K562 (cell line): ENCODE results near the gene FLOT2. TPM values are rescaled to one million over a fixed set of nuclear protein-coding genes. Genes with fewer than 3 reads are reported as not detected.

Experiments used
- BHLHE40 ChIP-seq: IDR thresholded peaks from 2 replicates; pipeline ENCODE4 v1.6.1; 2011; ENCODE audit warnings: low read length, improper control_type of control experiment
- DMBX1 ChIP-seq: fragments of 250-450 bp; sonication (Bioruptor Pico); IDR thresholded peaks from 2 replicates; pipeline ENCODE4 v1.8.0; 2022; ENCODE audit warnings: inconsistent platforms, mild to moderate bottlenecking, moderate library complexity, borderline replicate concordance
- NRF1 ChIP-seq, 2 experiments: fragments of 450-650 bp; IDR thresholded peaks in 1 of 2; conservative IDR thresholded peaks in 1 of 2; 2 replicates each; pipeline ENCODE4 v1.6.1; 2014; ENCODE audit warnings: mild to moderate bottlenecking in 2 of 2
- PHF21A ChIP-seq: fragments of 450-650 bp; IDR thresholded peaks from 2 replicates; pipeline ENCODE4 v1.6.1; 2017; ENCODE audit warnings: low read depth, borderline replicate concordance
- PML ChIP-seq: IDR thresholded peaks from 2 replicates; pipeline ENCODE4 v1.6.1; 2012; ENCODE audit warnings: low read length, inconsistent platforms
- STAG1 ChIP-seq: sonication (generic); formaldehyde crosslinking; IDR thresholded peaks from 2 replicates; pipeline ENCODE4 v1.5.0; 2020; ENCODE audit warnings: missing genetic modification reagents, borderline replicate concordance
- SUPT5H ChIP-seq: fragments of 450-650 bp; IDR thresholded peaks from 2 replicates; pipeline ENCODE4 v1.6.1; 2016
- ZFPM2 ChIP-seq: fragments of 250-450 bp; sonication (Bioruptor Pico); IDR thresholded peaks from 2 replicates; pipeline ENCODE4 v1.5.1; 2022; ENCODE audit warnings: mild to moderate bottlenecking
- ZNF41 ChIP-seq: fragments of 250-450 bp; sonication (Bioruptor Pico); conservative IDR thresholded peaks from 2 replicates; pipeline ENCODE4 v1.4.0; 2020; ENCODE audit warnings: mild to moderate bottlenecking
- polyA plus RNA-seq, 8 experiments: library from polyadenylated mRNA; depleted of rRNA in 4 of 8; stranded (reverse) in 5 of 8; unstranded in 3 of 8; fragments of >200 nt; fragmentation: Nextera tagmentation in 2 of 8; fragmentation: Illumina TruSeq in 1 of 8; extraction: Ambion mirVana in 2 of 8; extraction: Trizol in 1 of 8; gene quantifications; 2 replicates each; pipeline versions ENCODE4 v1.2.1 to v1.2.3, GENCODE V29; 2011 to 2014; ENCODE audit warnings: inconsistent platforms in 1 of 8, missing spikeins in 1 of 8
- total RNA-seq, 7 experiments: library from RNA; depleted of rRNA in 6 of 7; stranded (reverse); fragments of >200 nt in 6 of 7; fragmentation: Illumina TruSeq in 2 of 7; extraction: Trizol in 2 of 7; gene quantifications; 2 replicates each; pipeline versions ENCODE4 v1.2.1 to v1.2.3, GENCODE V29; 2011 to 2021; ENCODE audit warnings: low replicate concordance in 1 of 7
- TF ChIP-seq, protein P1 (sequence below): sonication (generic); formaldehyde crosslinking; IDR thresholded peaks from 2 replicates; pipeline ENCODE4 v1.8.0; 2022; ENCODE audit warnings: missing genetic modification reagents, mild to moderate bottlenecking, moderate library complexity, borderline replicate concordance
- TF ChIP-seq, protein P2 (sequence below): fragments of 250-450 bp; sonication (Bioruptor Pico); IDR thresholded peaks from 2 replicates; pipeline ENCODE4 v1.5.1; 2021; ENCODE audit warnings: mild to moderate bottlenecking
- TF ChIP-seq, protein P3 (sequence below): fragments of 450-650 bp; IDR thresholded peaks from 2 replicates; pipeline ENCODE4 v1.6.1; 2016; ENCODE audit warnings: mild to moderate bottlenecking
- TF ChIP-seq, protein P4 (sequence below): fragments of 450-650 bp; IDR thresholded peaks from 2 replicates; pipeline ENCODE4 v1.6.1; 2017; ENCODE audit warnings: antibody characterized with exemption, mild to moderate bottlenecking
- TF ChIP-seq, protein P5 (sequence below): fragments of 200-800 bp; sonication (Bioruptor generic); IDR thresholded peaks from 2 replicates; pipeline ENCODE4 v1.6.1; 2017; ENCODE audit warnings: missing genetic modification characterization, missing compliant biosample characterization

The FLOT2 gene
- total and polyA plus RNA-seq, 9 of the 15 experiments (the other 6 are each of a cell fraction or from before 2014, with no cell fraction given): 17.5 to 138 (median 41.7) TPM

DNA sequence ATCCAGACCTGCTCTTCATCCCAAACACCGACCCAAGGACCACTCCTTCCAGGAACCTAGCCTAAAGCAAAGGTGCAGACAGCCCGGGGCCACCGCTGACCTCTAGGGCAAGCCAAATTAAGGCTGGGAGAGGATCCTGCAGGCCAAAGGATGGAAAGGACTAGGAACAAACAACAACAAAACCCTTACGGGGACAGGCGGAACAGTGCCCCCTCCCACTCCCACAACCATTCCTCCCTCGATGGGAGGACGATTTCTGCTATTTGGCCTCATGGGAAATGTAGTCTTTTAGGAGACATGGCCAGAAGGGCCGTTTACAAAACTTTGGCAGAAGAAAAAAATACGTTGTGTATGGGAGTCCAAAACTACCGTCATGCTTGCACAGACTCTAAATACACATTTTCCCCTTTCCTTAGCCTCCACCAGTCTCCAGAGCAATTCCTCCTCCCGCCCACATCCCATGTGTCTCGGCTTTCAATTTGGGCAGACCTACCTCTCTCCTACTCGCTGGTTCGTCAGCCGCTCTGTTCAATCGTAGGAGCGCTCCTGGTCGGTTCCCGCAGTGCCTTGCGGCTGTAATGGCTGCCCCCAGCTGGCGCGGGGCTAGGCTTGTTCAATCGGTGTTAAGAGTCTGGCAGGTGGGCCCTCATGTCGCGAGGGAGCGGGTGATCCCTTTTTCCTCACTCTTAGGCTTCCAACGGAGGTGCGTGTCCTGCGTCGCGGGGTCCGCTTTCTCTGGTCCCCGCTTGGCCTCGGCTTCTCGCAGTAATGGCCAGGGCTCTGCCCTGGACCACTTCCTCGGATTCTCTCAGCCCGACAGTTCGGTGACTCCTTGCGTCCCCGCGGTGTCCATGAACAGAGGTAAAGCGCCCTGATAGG lies 42.8 kb downstream of the FLOT2 start, which contains the start of gene ERAL1 (continued):
- TF ChIP-seq, protein P1, sequence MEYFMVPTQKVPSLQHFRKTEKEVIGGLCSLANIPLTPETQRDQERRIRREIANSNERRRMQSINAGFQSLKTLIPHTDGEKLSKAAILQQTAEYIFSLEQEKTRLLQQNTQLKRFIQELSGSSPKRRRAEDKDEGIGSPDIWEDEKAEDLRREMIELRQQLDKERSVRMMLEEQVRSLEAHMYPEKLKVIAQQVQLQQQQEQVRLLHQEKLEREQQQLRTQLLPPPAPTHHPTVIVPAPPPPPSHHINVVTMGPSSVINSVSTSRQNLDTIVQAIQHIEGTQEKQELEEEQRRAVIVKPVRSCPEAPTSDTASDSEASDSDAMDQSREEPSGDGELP (CRISPR knock-in tag): peak; percentile 99
- TF ChIP-seq ZFPM2 (CRISPR knock-in tag): 0 out of 2 replicates have a peak, but pooled peaks have one; percentile 55
- TF ChIP-seq STAG1: no peak
- TF ChIP-seq SUPT5H: peak; percentile 94
- TF ChIP-seq, protein P2, sequence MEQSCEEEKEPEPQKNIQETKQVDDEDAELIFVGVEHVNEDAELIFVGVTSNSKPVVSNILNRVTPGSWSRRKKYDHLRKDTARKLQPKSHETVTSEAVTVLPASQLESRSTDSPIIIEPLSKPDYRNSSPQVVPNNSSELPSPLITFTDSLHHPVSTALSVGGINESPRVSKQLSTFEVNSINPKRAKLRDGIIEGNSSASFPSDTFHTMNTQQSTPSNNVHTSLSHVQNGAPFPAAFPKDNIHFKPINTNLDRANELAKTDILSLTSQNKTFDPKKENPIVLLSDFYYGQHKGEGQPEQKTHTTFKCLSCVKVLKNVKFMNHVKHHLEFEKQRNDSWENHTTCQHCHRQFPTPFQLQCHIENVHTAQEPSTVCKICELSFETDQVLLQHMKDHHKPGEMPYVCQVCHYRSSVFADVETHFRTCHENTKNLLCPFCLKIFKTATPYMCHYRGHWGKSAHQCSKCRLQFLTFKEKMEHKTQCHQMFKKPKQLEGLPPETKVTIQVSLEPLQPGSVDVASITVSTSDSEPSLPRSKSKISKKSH (CRISPR knock-in tag): no peak
- TF ChIP-seq, protein P3, sequence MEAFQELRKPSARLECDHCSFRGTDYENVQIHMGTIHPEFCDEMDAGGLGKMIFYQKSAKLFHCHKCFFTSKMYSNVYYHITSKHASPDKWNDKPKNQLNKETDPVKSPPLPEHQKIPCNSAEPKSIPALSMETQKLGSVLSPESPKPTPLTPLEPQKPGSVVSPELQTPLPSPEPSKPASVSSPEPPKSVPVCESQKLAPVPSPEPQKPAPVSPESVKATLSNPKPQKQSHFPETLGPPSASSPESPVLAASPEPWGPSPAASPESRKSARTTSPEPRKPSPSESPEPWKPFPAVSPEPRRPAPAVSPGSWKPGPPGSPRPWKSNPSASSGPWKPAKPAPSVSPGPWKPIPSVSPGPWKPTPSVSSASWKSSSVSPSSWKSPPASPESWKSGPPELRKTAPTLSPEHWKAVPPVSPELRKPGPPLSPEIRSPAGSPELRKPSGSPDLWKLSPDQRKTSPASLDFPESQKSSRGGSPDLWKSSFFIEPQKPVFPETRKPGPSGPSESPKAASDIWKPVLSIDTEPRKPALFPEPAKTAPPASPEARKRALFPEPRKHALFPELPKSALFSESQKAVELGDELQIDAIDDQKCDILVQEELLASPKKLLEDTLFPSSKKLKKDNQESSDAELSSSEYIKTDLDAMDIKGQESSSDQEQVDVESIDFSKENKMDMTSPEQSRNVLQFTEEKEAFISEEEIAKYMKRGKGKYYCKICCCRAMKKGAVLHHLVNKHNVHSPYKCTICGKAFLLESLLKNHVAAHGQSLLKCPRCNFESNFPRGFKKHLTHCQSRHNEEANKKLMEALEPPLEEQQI: peak; percentile 58; the same call in 1 of the 2 replicates
- TF ChIP-seq BHLHE40: 0 out of 2 replicates have a peak, but pooled peaks have one; percentile 32
- TF ChIP-seq NRF1 (conservative IDR thresholded peaks at IDR 0.05 in 1 of 2, IDR thresholded peaks at IDR 0.05 in 1 of 2): peak; percentile 61 to 73
- TF ChIP-seq, protein P4, sequence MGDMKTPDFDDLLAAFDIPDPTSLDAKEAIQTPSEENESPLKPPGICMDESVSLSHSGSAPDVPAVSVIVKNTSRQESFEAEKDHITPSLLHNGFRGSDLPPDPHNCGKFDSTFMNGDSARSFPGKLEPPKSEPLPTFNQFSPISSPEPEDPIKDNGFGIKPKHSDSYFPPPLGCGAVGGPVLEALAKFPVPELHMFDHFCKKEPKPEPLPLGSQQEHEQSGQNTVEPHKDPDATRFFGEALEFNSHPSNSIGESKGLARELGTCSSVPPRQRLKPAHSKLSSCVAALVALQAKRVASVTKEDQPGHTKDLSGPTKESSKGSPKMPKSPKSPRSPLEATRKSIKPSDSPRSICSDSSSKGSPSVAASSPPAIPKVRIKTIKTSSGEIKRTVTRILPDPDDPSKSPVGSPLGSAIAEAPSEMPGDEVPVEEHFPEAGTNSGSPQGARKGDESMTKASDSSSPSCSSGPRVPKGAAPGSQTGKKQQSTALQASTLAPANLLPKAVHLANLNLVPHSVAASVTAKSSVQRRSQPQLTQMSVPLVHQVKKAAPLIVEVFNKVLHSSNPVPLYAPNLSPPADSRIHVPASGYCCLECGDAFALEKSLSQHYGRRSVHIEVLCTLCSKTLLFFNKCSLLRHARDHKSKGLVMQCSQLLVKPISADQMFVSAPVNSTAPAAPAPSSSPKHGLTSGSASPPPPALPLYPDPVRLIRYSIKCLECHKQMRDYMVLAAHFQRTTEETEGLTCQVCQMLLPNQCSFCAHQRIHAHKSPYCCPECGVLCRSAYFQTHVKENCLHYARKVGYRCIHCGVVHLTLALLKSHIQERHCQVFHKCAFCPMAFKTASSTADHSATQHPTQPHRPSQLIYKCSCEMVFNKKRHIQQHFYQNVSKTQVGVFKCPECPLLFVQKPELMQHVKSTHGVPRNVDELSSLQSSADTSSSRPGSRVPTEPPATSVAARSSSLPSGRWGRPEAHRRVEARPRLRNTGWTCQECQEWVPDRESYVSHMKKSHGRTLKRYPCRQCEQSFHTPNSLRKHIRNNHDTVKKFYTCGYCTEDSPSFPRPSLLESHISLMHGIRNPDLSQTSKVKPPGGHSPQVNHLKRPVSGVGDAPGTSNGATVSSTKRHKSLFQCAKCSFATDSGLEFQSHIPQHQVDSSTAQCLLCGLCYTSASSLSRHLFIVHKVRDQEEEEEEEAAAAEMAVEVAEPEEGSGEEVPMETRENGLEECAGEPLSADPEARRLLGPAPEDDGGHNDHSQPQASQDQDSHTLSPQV: peak; percentile 61
- no peak for TF ChIP-seq PHF21A
- TF ChIP-seq PML: peak; percentile 84
- TF ChIP-seq DMBX1: peak; percentile 73; the same call in 1 of the 2 replicates
- TF ChIP-seq, protein P5, sequence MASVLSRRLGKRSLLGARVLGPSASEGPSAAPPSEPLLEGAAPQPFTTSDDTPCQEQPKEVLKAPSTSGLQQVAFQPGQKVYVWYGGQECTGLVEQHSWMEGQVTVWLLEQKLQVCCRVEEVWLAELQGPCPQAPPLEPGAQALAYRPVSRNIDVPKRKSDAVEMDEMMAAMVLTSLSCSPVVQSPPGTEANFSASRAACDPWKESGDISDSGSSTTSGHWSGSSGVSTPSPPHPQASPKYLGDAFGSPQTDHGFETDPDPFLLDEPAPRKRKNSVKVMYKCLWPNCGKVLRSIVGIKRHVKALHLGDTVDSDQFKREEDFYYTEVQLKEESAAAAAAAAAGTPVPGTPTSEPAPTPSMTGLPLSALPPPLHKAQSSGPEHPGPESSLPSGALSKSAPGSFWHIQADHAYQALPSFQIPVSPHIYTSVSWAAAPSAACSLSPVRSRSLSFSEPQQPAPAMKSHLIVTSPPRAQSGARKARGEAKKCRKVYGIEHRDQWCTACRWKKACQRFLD (CRISPR knock-in tag): peak; percentile 58; the same call in 1 of the 2 replicates
- no peak for TF ChIP-seq ZNF41 (CRISPR knock-in tag)
